Islet of Langerhans (tissue), 1 donor: ENCODE measurements around the gene EFCAB8.
"Not testable (repeated sequence)": the region's sequence is repeated elsewhere in the genome, so short reads cannot be mapped to it uniquely, and the experiment has no call there.

Experiments used
- FAIRE-seq: peaks from one replicate; lab custom pipeline; 2011; peaks lifted over from hg19 to GRCh38; lab: Jason Lieb, UNC

The EFCAB8 gene

GRCh38 chr20:32842688-32843524 is 15.8 kb upstream of the EFCAB8 start:
- no peak for FAIRE-seq

DNA sequence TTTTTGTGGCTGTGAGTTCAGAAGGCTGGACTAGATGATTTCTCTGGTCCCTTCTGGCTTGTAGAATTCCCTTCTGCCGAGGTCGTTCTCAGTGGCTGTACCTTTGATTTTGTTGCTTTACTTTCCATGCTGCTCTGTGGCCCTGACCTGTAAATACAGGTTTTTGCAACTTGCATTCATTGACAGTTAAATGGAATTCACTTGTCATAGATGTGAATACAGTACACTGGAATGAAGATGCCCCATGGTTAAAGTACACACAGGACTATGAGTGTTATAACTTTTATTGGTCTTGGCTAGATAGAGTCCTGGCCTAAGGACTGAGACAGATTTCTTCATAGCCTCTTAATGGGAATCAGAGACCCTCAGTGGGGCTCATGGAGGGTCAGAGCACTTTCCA is 12.9 kb upstream of the EFCAB8 start:
- FAIRE-seq, result no peak

DNA sequence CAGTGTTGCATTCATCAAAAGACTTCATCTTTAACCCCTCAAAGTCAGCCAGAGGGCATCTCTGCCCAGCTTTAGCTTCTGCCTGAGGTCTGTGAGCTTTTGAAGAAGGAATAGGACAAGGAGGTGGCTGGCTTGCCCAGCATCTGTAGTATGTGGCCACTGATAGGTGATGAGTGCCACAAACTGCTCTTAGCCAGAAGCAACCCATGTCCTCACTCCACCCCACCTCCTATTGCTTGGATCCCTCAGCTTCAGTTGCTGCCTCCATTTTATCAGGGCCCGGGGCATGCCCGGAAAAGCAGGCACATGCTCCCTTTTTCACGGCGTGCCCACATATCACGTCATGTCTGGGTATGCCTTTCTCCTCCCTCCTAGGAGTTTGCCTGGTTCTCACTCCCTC is 11.9 kb upstream of the EFCAB8 start:
- no peak for FAIRE-seq

DNA sequence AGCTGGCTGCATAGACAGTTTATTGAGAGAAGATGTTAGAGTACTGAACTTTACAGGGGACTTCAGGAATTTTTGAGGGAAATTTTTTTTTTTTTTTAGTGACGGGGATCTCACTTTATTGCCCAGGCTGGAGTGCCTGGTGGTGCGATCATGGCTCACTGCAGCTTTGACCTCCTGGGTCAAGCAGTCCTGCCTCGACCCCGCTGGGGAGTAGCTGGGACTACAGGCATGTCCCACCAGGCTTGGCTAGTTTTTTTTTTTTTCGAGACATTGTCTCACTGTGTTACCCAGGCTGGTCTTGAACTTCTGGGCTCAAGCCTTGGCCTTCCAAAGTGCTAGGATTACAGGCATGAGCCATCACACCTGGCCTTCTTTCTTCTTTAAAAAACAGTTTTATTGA is 10.8 kb upstream of the EFCAB8 start:
- no peak for FAIRE-seq

DNA sequence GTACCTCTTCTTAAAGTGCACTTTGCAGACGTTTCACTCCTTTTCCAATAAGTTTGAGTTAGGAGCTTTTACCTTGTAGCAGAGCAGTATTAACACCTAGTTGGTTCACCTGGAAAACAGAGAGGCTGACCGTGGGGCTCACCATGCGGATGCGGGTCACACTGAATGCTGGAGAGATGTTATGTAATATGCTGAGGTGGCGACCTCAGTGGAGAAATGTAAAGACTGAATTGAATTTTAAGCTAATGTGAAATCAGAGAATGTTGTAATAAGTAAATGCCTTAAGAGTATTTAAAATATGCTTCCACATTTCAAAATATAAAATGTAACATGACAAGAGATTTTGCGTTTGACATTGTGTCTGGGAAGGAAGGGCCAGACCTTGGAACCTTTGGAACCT is 9.9 kb upstream of the EFCAB8 start:
- FAIRE-seq, result no peak

GRCh38 chr20:32849577-32849976 is 9.1 kb upstream of the EFCAB8 start:
- FAIRE-seq, result no peak

GRCh38 chr20:32855387-32855786 is 3.3 kb upstream of the EFCAB8 start:
- no peak for FAIRE-seq

DNA sequence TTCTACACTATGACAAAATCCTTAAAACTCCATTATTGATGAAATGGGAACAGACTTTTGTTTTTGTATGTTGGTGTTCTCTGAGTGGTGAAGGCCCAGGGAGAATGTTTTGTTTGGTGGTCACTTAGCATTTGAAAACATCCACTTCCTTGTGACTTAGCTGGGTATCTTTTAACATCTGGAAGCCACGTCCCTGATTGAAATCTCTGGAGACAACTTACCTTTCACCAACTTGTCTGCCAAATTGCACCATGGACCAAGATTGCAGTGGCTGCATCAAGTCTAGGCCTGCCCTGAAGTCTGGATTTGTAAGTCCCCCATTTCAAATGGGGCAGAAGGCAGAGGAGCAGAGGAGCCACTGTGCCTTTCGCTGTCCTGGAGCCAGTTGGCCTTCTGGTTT is 534 bp upstream of the EFCAB8 start:
- no peak for FAIRE-seq

- no peak for FAIRE-seq
These were observed 2.7 kb downstream of the EFCAB8 start for GRCh38 chr20:32861446-32861845.

GRCh38 chr20:32869562-32869961 is 10.8 kb downstream of the EFCAB8 start:
- FAIRE-seq, result no peak

DNA sequence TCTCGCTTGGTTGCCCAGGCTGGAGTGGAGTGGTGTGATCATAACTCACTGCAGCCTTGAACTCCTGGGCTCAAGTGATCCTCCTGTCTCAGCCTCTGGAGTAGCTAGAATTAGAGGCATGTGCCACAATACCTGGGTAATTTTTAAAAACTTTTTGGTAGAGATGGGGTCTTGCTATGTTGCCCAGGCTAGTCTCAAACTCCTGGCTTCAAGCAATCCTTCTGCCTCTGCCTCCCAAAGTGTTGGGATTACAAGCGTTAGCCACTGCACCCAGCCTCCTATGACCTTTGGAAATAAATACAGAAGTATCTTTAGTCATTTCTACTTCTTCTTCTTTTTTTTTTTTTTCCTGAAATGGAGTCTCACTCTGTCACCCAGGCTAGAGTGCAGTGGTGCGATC is 11.8 kb downstream of the EFCAB8 start:
- FAIRE-seq, result not testable (repeated sequence)

DNA sequence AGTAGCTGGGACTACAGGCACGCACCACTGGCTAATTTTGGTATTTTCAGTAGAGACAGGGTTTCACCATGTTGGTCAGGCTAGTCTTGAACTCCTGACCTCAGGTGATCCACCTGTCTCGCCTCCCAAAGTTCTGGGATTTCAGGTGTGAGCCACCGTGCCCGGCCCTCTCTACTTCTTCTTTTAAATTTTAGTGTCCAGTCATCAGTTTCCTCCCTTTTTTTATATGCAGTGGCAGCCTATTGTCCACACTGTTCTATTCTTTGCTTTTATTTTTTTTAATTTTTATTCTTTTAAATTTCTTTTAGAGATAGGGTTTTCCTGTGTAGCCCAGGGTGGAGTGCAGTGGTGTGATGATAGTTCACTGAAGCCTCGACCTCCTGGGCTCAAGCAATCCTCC is 12.3 kb downstream of the EFCAB8 start:
- FAIRE-seq, result no peak

DNA sequence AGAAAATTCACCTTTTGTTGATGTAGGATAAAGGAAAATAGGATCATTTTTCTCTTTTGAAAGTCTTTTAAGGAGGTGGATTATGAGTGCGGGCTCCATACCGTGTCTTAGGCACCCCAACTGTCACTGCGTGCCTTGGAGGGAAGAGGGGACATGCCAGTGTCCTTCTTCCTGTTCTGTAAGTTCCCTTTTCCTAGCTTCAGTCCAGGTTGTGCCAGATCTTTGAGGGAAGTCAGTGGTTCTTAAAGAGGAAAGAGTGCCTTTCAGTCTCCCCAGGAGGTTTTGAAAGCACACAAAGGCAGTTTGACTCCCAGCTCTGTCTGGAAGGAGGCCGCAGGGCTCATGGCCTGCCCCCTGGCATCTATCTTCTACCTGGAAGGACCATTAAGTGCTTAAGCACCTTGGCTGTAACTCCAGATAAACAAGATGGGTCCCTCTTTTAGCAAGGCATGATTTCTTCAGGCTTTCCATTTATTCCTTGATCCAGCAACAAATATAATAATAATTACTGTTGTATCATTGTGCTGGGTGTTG is 13.0 kb downstream of the EFCAB8 start:
- no peak for FAIRE-seq

- no peak for FAIRE-seq
These were observed 13.5 kb downstream of the EFCAB8 start for GRCh38 chr20:32872266-32872665.

DNA sequence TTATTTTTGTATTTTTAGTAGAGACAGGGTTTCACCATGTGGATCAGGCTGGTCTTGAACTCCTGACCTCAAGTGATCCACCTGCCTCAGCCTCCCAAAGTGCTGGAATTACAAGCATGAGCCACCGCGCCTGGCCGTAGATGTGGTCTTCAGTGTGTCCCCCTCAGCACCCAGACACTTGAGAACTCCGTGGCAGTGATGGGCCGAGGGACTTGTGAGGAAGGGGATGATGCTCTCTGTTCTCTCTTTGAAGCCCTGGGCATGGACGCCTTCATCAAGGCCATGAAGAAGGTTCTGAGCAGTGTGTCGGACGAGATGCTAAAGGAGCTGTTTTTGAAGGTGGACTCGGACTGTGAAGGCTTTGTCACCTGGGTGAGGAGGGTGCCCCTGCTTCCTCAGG is 16.9 kb downstream of the EFCAB8 start:
- FAIRE-seq, result no peak

DNA sequence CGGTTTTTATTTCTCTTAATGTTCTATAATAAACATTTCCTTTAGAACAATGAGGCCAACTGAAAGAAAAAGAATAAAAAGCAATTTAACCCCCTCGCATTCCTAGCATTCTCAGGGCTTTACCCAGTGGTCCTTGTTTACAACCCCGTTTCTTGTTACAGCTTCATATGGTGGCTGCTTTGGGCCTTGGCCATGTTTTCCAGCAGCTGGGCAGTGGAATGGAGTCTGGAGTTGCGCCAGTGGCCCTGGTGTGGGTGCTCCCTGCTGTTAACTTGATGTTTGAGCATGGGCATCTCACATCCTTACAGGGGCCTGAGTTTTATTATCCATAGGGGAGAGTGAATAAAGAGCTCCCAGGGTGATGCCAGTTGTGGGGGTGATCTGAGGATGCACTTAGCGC is 18.8 kb downstream of the EFCAB8 start:
- FAIRE-seq, result no peak

DNA sequence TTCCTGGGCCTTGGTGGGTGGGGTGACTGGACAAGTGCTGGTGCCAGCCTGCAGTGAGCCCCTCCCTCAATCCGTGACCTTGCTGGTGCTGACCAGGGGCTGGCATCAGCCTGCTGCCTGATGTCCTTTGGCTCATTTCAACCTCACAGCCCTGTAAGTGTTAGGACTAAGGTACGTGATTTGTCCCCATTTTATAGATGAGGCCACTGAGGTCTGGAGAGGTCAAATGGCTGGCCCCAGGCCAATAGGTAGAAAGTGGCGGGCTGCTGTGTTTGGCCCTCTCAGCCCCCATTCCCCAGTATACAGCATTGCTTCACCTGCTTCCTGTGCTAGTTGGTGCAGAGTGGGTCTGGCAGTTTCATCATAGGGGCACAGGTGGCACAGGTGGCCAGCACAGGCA is 20.1 kb downstream of the EFCAB8 start:
- FAIRE-seq, result no peak

DNA sequence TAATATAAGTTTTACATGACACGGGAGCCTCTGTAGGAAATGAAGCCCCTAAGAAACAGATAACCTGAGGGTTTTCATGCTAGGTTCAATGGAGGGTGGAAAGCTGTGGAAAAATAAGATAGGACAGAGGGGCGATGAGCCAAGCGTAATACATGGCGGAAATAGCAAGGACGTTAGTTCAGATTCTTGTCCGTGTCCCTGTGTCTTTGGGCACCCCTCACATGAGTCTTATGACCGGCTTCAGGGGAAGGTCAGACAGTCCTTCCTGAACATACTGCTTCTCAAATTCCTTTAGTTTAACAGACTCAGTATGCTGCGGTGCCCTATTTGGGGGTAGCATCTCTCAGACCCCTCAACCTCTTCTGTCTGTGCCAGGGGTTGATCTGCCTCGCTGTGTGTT is 20.8 kb downstream of the EFCAB8 start:
- no peak for FAIRE-seq

DNA sequence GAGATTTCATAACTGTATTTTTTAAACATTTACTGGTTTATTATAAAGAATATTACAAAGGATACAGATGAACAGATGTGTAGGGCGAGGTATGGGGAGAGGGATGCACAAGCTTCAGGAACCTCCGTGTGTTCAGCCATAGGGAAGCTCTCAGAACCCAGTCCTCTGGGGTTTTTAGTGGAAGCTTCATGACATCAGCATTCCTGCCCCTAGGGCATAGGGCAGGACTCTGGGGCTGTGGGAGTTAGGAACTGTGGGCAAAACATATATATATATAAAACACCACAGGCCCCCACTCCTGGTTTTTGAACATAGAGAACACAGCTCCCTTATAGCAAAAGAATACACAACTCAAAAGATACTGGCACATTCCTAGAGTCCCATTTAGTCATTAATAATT is 21.9 kb downstream of the EFCAB8 start:
- FAIRE-seq, result no peak

- FAIRE-seq, result no peak
These were observed 24.4 kb downstream of the EFCAB8 start for GRCh38 chr20:32883081-32883480.

DNA sequence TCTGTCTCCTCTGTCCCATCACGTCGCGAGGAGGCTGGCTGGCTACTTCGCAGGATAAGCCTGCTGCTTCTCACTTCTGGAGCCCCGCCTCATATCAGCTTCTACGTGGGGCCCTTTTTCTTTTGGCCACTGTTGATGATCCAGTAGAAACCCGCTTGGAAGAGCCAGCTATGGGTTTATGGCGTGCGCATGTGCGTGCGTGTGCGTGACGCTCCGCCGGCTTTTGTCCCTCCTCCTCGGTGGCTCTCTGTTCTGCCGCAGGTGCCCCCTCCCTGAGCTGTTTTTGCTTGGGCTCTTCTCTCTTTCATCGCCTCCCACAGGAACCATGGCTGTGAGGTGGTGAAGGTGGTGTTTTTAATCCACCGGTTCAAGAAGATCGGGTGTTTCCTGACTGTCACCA is 26.5 kb downstream of the EFCAB8 start:
- no peak for FAIRE-seq

DNA sequence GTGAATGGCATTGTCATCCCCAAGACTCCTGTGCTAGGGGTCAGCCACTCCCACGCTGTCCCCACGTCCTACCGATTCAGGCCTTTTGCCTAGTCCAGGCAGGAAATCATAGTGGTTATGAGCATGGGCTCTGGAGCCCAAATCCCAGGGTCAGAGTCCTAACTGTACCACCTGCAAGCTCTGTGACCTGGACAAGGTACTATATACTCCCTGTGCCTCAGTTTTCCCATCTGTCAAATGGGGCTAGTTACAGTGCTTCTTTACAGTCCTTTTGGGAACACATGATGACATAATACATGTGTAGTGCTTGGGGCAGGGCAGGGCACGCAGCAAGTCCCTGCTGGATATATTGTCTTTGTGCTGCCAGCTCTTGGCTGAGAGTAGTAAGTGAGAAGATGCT is 27.2 kb downstream of the EFCAB8 start:
- no peak for FAIRE-seq

- FAIRE-seq, result no peak
These were observed 27.9 kb downstream of the EFCAB8 start for GRCh38 chr20:32886652-32887051.

- FAIRE-seq, result no peak
These were observed 28.8 kb downstream of the EFCAB8 start for GRCh38 chr20:32887492-32887891.
